Measurements from ENCODE around the gene NELL2.

The NELL2 gene

DNA sequence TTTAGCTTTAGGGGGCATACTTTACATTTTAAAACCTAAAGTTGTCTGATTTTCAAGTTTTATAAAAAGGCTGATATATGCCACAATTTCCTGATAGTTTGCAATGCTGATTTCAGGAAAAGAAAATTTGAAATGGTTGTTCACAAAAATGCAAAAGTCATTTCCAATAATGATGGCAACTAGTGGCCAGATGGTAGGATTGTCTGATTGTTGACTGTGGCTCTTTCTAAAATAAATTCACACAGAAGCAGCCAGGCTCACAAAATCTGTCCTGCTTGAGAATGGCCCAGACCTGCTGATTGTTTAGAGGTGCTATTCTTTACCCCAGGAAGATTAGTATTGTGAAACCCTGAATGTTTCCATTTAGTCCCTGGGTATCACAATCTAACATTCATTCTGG is 220.3 kb downstream of the NELL2 start:
- H3K4me1 ChIP-seq (ENCODE audit: control insufficient read depth, insufficient read depth, low read length) = peaks cover 24% of the 10 kb centered on the region
- H3K9me3 ChIP-seq (ENCODE audit: control insufficient read depth, insufficient read depth, low read length) = no peaks in the 10 kb centered on the region
- no peaks in the 10 kb centered on the region for H3K27me3 ChIP-seq (ENCODE audit: control insufficient read depth, insufficient read depth, low read length)
- H3K4me3 ChIP-seq (ENCODE audit: low read depth, low read length) = no peak overlapping the region
- H3K36me3 ChIP-seq (ENCODE audit: control insufficient read depth, insufficient read depth, low read length) = no peaks in the 10 kb centered on the region
- no peak overlapping the region for H3K9ac ChIP-seq (ENCODE audit: low read depth, low read length)
- no peak overlapping the region for H3K27ac ChIP-seq (ENCODE audit: low read depth, low read length)

DNA sequence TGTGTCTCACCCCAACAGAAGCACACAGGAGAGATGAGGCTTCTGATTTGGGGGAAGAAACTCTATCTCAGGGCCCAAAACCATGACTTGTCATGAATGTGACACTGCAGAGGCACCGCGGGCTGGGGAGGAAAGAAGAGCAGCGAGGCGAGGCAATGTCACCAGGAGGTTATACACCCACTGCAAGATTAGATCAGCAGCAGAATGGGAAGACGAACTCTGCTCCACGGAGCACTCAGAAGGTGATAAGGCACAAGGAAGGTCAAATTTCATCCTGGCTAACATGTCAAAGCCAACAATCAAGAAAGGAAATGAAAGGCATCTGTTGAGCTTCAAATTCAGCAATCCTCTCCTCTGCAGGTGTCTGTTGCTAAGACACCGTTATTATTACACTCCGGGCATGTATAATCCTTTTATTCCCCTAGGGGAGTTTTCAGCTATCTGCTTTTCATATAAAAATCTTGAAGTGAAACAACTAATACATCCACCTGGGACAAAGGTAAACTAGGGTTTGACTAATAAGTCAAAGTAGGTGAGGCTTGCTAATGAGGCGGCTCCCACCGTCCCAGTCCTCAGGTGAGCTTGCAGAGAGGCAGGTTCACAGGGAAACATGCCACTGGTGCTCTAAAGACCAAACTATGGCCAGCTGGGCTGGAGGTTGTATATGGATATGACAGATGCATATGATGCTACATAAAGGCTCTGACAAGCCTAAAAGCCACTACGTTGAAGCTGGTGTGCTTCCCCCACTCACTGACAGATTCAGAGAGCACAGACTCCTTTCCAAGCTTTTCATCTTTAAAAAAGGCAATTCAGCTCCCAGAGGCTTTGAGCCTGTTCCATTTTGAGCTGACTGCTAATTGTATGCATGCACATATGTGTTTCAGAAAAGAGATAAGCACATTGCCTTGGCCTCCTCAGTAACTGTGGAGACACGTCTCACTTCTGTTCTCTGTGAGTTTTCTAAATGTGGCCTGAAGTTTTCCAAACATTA is 221.2 kb downstream of the NELL2 start:
- no peak overlapping the region for H3K27ac ChIP-seq (ENCODE audit: low read depth, low read length)
- H3K9me3 ChIP-seq (ENCODE audit: control insufficient read depth, insufficient read depth, low read length) = no peaks in the 10 kb centered on the region
- no peak overlapping the region for H3K4me3 ChIP-seq (ENCODE audit: low read depth, low read length)
- H3K4me1 ChIP-seq (ENCODE audit: control insufficient read depth, insufficient read depth, low read length) = peaks cover 25% of the 10 kb centered on the region
- no peak overlapping the region for H3K9ac ChIP-seq (ENCODE audit: low read depth, low read length)
- H3K36me3 ChIP-seq (ENCODE audit: control insufficient read depth, insufficient read depth, low read length) = no peaks in the 10 kb centered on the region
- no peaks in the 10 kb centered on the region for H3K27me3 ChIP-seq (ENCODE audit: control insufficient read depth, insufficient read depth, low read length)

DNA sequence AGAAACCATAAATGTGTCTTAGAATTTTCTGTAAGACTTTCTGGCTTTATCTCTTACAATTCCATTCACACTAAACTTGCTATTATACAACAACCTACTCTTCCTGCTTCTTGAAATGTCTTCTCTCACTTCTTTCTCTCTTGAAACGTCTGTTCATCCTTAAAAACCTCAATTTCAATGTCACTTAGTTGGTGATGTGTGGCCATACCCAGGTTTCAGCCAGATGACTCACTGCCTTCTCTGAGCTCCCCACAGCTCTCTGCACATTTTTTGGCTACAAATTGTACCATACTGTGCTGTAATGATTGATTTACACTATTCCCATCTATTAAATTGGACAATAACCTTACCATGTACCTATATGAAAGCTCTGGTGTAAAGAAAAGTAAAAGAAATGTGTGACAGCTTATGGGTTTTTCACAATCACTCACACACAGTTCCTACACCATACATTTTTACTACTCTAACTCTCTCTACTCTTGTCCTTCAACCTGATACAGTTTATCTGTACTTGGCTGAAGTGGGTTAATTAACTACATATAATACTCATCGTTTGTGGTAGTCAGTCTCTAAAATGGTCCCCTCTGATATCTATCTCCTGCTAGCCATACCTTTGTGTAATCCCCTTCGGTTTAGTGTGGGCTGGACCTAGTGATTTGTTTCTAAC is 222.1 kb downstream of the NELL2 start:
- Histone ChIP-seq H3K27ac (ENCODE audit: low read depth, low read length) (no peak overlapping the region), H3K27me3 (ENCODE audit: control insufficient read depth, insufficient read depth, low read length) (no peaks in the 10 kb centered on the region), H3K36me3 (ENCODE audit: control insufficient read depth, insufficient read depth, low read length) (no peaks in the 10 kb centered on the region), H3K9me3 (ENCODE audit: control insufficient read depth, insufficient read depth, low read length) (no peaks in the 10 kb centered on the region), H3K4me1 (ENCODE audit: control insufficient read depth, insufficient read depth, low read length) (peaks cover 33% of the 10 kb centered on the region), H3K4me3 (ENCODE audit: low read depth, low read length) (no peak overlapping the region), H3K9ac (ENCODE audit: low read depth, low read length) (no peak overlapping the region)

DNA sequence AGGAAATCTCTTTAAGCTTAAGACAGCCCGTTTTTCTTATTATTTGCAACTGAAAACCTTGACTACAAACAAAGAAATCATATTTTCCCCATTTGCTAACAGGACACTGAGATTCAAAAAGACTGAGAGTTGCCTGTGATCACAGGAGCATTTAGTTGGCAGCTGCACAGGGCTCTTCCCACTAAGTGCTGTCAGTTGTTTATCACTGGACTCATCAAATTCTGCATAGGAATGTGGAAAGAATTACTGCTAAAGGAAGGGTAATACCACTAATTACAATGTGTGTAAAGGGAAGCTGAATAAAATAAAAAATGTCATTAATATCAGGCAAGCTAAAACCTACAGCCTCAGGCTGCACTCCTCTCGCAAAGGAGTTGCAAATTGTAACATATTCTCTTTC is 226.4 kb downstream of the NELL2 start:
- Histone ChIP-seq H3K9ac (ENCODE audit: low read depth, low read length) (no peak overlapping the region), H3K27ac (ENCODE audit: low read depth, low read length) (no peak overlapping the region), H3K4me3 (ENCODE audit: low read depth, low read length) (no peak overlapping the region), H3K4me1 (ENCODE audit: control insufficient read depth, insufficient read depth, low read length) (peaks cover 30% of the 10 kb centered on the region), H3K27me3 (ENCODE audit: control insufficient read depth, insufficient read depth, low read length) (no peaks in the 10 kb centered on the region), H3K9me3 (ENCODE audit: control insufficient read depth, insufficient read depth, low read length) (no peaks in the 10 kb centered on the region), H3K36me3 (ENCODE audit: control insufficient read depth, insufficient read depth, low read length) (no peaks in the 10 kb centered on the region)

DNA sequence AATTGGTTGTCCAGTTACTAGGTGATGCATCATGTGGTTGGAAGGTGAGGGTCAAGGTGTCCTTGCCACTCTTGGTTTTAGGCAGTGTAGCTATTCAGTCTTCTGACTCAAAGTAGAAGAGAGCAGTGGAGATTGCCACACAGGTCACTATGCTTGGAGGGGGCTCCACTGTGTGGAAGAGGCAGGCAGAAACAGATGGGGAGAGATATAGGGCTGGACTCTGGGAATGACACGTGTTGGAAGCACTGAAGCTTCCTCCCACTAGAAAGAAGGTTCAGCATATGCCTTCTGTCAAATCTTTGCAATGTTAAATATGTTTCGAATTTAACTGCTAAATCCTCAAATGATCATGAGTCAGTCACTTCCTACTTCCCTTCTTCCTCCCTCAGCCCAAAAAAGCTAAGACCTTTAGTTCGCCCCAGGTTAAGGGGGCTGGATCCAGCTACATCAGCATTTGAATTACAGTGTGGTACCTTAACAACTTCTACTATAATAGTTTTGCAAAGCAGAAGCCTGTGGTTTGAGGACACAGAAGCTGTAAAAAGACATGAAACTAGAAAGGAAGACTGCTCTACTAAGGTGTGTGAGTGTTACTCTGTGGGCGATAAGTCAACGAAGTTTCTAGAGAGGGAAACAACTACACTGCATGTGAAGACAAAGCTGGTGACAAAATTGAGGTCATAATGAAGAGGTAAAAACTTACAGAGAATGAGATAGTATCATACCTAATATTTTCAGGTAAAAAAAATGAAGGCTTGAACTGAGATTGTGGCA is 228.0 kb downstream of the NELL2 start:
- H3K9ac ChIP-seq (ENCODE audit: low read depth, low read length) = no peak overlapping the region
- peak overlapping the region; percentile 60 for H3K27ac ChIP-seq (ENCODE audit: low read depth, low read length)
- H3K36me3 ChIP-seq (ENCODE audit: control insufficient read depth, insufficient read depth, low read length) = no peaks in the 10 kb centered on the region
- no peaks in the 10 kb centered on the region for H3K9me3 ChIP-seq (ENCODE audit: control insufficient read depth, insufficient read depth, low read length)
- H3K27me3 ChIP-seq (ENCODE audit: control insufficient read depth, insufficient read depth, low read length) = no peaks in the 10 kb centered on the region
- H3K4me3 ChIP-seq (ENCODE audit: low read depth, low read length) = no peak overlapping the region
- H3K4me1 ChIP-seq (ENCODE audit: control insufficient read depth, insufficient read depth, low read length) = peaks cover 21% of the 10 kb centered on the region

DNA sequence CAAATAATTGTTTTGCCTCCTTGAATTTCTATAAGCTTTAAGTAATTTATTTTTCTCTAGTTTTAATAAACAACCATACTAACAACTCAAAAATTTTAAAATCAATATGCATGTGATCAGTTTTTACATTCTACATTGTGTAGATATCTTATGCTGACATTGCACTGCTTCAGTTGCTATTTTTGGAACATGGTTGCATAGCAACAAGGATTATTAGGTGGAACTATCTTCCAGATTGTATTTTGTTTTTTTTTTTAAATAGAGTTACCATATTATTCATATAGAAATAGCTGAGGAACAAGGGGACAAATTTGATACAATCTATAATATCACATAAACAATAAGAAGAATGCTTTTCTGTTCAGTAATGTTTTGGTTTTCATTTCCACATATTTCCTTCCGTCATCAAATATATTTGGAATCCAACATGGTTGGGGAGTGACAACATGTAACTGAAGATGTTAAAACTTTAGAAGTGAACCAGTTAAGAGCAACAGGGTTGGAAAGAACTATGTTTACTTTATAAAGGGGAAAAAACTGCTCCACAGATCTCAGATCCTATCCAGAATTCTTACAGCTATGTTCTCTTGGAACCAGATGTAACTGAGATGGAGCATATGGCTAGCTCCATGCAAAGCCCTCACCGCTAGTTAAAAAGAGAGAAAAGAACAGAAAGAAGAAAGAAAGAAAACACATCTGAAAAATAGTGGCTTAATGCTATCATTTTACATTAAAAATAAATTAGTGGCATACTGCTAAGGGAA is 235.5 kb downstream of the NELL2 start:
- no peak overlapping the region for H3K27ac ChIP-seq (ENCODE audit: low read depth, low read length)
- no peaks in the 10 kb centered on the region for H3K36me3 ChIP-seq (ENCODE audit: control insufficient read depth, insufficient read depth, low read length)
- H3K27me3 ChIP-seq (ENCODE audit: control insufficient read depth, insufficient read depth, low read length) = no peaks in the 10 kb centered on the region
- H3K9ac ChIP-seq (ENCODE audit: low read depth, low read length) = no peak overlapping the region
- no peaks in the 10 kb centered on the region for H3K9me3 ChIP-seq (ENCODE audit: control insufficient read depth, insufficient read depth, low read length)
- no peak overlapping the region for H3K4me3 ChIP-seq (ENCODE audit: low read depth, low read length)
- H3K4me1 ChIP-seq (ENCODE audit: control insufficient read depth, insufficient read depth, low read length) = peaks cover 14% of the 10 kb centered on the region

DNA sequence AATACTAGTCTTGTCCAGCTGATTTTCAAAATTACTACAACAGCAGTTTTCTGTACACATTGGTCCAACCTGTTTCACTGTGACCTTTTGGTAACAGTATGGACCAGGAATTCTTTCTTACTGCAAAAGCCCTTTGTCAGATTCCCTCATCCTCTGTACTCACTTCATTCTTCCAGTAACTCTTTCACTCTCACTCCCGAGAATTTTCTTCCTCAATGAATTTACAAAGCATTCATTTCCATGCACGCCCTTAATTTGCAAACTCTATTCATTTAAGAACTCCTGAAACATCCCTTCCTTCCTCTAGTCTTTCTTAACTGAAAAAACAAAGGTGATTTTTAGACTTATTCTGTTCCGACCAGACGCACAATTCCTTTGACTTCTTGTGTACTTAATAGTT is 238.2 kb downstream of the NELL2 start:
- no peaks in the 10 kb centered on the region for H3K36me3 ChIP-seq (ENCODE audit: control insufficient read depth, insufficient read depth, low read length)
- no peak overlapping the region for H3K27ac ChIP-seq (ENCODE audit: low read depth, low read length)
- H3K27me3 ChIP-seq (ENCODE audit: control insufficient read depth, insufficient read depth, low read length) = no peaks in the 10 kb centered on the region
- H3K4me3 ChIP-seq (ENCODE audit: low read depth, low read length) = no peak overlapping the region
- no peak overlapping the region for H3K9ac ChIP-seq (ENCODE audit: low read depth, low read length)
- H3K9me3 ChIP-seq (ENCODE audit: control insufficient read depth, insufficient read depth, low read length) = no peaks in the 10 kb centered on the region
- H3K4me1 ChIP-seq (ENCODE audit: control insufficient read depth, insufficient read depth, low read length) = peaks cover 14% of the 10 kb centered on the region

DNA sequence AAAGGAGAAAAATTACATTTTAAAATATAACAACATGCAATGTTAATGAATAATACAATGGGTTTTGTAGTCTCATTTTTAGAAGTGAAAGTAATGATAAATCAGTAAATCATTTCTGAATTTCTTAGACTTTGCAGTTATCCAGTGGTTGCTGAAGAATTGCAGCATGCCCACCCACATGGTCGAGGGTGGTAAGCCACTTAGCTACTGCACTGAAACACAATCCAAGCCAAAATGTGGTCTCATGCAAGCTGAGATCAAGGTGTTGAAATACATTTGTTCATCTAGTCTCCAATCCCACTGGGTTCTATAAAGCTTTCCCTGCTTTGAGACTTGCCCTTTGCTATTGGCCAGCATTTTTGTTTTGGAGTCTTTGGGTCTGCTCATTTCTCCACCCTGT is 247.9 kb downstream of the NELL2 start:
- Histone ChIP-seq H3K4me1 (ENCODE audit: control insufficient read depth, insufficient read depth, low read length) (peaks cover 14% of the 10 kb centered on the region), H3K27ac (ENCODE audit: low read depth, low read length) (no peak overlapping the region)

DNA sequence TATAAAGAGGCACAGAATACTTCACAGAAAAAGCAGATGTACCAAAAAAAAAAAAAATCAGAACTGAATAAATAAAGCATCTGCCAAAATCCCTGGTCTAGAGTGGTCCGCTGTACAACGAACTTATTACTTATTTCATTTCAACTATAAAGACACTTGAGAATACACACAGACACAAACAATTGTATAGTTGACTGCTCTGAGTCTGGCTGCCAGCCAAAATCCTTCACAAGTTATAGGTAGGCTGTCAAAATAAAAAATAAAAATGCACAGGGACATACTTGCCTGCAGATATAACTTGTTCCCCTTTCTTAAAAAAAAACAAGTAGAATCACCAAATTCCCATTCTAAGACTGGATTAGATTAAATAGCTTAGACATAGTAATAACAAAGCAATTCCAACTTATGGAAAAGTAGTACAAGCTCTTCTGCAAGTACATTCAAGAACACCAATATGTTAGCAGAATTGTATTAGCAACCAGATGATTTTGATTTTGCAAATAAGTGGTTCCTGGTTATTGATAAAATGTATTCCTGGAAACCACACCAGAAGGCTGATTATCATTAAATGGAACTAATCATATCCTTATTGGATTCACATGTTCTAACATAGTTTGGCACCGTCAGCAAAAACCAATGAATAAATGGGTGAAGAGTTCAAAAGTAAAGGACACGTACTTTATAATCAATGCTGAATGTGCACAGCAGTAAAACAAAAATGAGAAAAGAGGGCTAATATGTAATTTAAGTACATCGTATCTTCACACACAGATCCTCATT is 248.5 kb downstream of the NELL2 start:
- H3K4me3 ChIP-seq (ENCODE audit: low read depth, low read length) = no peak overlapping the region
- no peaks in the 10 kb centered on the region for H3K27me3 ChIP-seq (ENCODE audit: control insufficient read depth, insufficient read depth, low read length)

More for the DNA sequence above, 247.9 kb downstream of the NELL2 start:
- Histone ChIP-seq H3K36me3 (ENCODE audit: control insufficient read depth, insufficient read depth, low read length) (no peaks in the 10 kb centered on the region), H3K27me3 (ENCODE audit: control insufficient read depth, insufficient read depth, low read length) (no peaks in the 10 kb centered on the region), H3K4me3 (ENCODE audit: low read depth, low read length) (no peak overlapping the region), H3K9me3 (ENCODE audit: control insufficient read depth, insufficient read depth, low read length) (no peaks in the 10 kb centered on the region), H3K9ac (ENCODE audit: low read depth, low read length) (no peak overlapping the region)

DNA sequence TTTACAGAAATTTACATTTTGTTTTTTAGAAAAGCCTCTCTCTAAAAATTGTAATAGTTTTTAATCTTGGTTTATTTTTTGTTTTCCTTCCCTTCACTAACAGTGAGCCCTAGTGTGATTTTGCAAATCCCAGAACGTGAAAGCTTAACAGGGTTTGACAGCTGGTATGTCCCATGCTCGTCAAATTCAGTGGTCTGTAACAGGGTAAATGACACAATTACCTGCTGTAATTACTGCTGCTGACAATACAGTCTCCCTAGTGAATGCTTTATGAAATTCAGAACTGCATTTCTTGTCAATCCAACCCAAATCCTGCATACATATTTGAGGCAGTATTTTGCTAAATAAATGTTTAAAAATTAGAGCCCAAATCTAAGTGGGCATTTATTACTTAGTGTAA is 249.2 kb downstream of the NELL2 start:
- H3K27ac ChIP-seq (ENCODE audit: low read depth, low read length) = no peak overlapping the region
- no peaks in the 10 kb centered on the region for H3K27me3 ChIP-seq (ENCODE audit: control insufficient read depth, insufficient read depth, low read length)
- no peak overlapping the region for H3K4me3 ChIP-seq (ENCODE audit: low read depth, low read length)
- no peak overlapping the region for H3K9ac ChIP-seq (ENCODE audit: low read depth, low read length)
- H3K9me3 ChIP-seq (ENCODE audit: control insufficient read depth, insufficient read depth, low read length) = no peaks in the 10 kb centered on the region
- no peaks in the 10 kb centered on the region for H3K36me3 ChIP-seq (ENCODE audit: control insufficient read depth, insufficient read depth, low read length)
- H3K4me1 ChIP-seq (ENCODE audit: control insufficient read depth, insufficient read depth, low read length) = peaks cover 14% of the 10 kb centered on the region

More for the DNA sequence above, 248.5 kb downstream of the NELL2 start:
- no peaks in the 10 kb centered on the region for H3K36me3 ChIP-seq (ENCODE audit: control insufficient read depth, insufficient read depth, low read length)
- no peaks in the 10 kb centered on the region for H3K9me3 ChIP-seq (ENCODE audit: control insufficient read depth, insufficient read depth, low read length)
- H3K27ac ChIP-seq (ENCODE audit: low read depth, low read length) = no peak overlapping the region
- peaks cover 14% of the 10 kb centered on the region for H3K4me1 ChIP-seq (ENCODE audit: control insufficient read depth, insufficient read depth, low read length)
- no peak overlapping the region for H3K9ac ChIP-seq (ENCODE audit: low read depth, low read length)
